Tibial nerve (tissue), 4 donors: ENCODE data around the gene SBK1. TPM values are rescaled to one million over a fixed set of nuclear protein-coding genes. Genes with fewer than 3 reads are reported as not detected.

Experiments used
- DNase-seq, 2 donors: peaks; one replicate each; pipeline ENCODE4 v3.0.0-alpha.2; 2019; ENCODE audit warnings: low spot score in 2 of 2
- H3K27ac ChIP-seq, 4 donors: fragments of 200-600 bp; sonication (generic) in 3 of 4; one replicate each; pipeline ENCODE4 v1.5.1; 2017 to 2019; ENCODE audit warnings: mild to moderate bottlenecking in 1 of 4
- H3K27me3 ChIP-seq, 2 donors: fragments of 200-600 bp; sonication (generic) in 1 of 2; one replicate each; pipeline versions ENCODE4 v1.5.1 to v1.6.0; 2017 to 2019
- H3K36me3 ChIP-seq, 3 donors: fragments of 200-600 bp; sonication (generic); one replicate each; pipeline ENCODE4 v1.5.1; 2018 to 2019
- H3K4me1 ChIP-seq, 4 donors: fragments of 200-600 bp; sonication (generic) in 3 of 4; one replicate each; pipeline ENCODE4 v1.5.1; 2017 to 2019
- H3K4me3 ChIP-seq, 4 donors: fragments of 200-600 bp; sonication (generic) in 3 of 4; one replicate each; pipeline ENCODE4 v1.5.1; 2017 to 2019; ENCODE audit warnings: mild to moderate bottlenecking in 1 of 4, moderate library complexity in 1 of 4
- H3K9me3 ChIP-seq, 4 donors: fragments of 200-600 bp; sonication (generic) in 3 of 4; one replicate each; pipeline ENCODE4 v1.5.1; 2017 to 2019
- EP300 ChIP-seq, 2 donors: sonication (generic); formaldehyde crosslinking; IDR thresholded peaks; one replicate each; pipeline ENCODE4 v1.6.1; 2017; ENCODE audit warnings: antibody characterized with exemption in 2 of 2, mild to moderate bottlenecking in 1 of 2
- POLR2A ChIP-seq, 2 donors: fragments of 450-650 bp; IDR thresholded peaks; one replicate each; pipeline ENCODE4 v1.6.1; 2017; ENCODE audit warnings: antibody characterized with exemption in 2 of 2, mild to moderate bottlenecking in 2 of 2, moderate library complexity in 2 of 2
- WGBS, 2 donors: methylation state at CpG; one replicate each; pipeline ENCODE4 v1.1.5; 2018; 5-methylcytosine and 5-hydroxymethylcytosine counted together
- total RNA-seq, 4 donors: library from RNA; depleted of rRNA; stranded (reverse); fragments of >200 nt; gene quantifications; one replicate each; pipeline ENCODE4 v1.1.0, GENCODE V29; 2016
- TF ChIP-seq, protein P1 (sequence below), 5 experiments: fragments of 200-600 bp in 3 of 5; fragments of 450-650 bp in 2 of 5; sonication (generic) in 3 of 5; IDR thresholded peaks; one replicate each; pipeline ENCODE4 v1.5.1; 2016 to 2019; ENCODE audit warnings: antibody characterized with exemption in 5 of 5, mild to moderate bottlenecking in 3 of 5, moderate library complexity in 2 of 5

Gene SBK1
- total RNA-seq, 4 donors from 2014 or later: 0.22 to 0.30 TPM; not detected in 2

DNA sequence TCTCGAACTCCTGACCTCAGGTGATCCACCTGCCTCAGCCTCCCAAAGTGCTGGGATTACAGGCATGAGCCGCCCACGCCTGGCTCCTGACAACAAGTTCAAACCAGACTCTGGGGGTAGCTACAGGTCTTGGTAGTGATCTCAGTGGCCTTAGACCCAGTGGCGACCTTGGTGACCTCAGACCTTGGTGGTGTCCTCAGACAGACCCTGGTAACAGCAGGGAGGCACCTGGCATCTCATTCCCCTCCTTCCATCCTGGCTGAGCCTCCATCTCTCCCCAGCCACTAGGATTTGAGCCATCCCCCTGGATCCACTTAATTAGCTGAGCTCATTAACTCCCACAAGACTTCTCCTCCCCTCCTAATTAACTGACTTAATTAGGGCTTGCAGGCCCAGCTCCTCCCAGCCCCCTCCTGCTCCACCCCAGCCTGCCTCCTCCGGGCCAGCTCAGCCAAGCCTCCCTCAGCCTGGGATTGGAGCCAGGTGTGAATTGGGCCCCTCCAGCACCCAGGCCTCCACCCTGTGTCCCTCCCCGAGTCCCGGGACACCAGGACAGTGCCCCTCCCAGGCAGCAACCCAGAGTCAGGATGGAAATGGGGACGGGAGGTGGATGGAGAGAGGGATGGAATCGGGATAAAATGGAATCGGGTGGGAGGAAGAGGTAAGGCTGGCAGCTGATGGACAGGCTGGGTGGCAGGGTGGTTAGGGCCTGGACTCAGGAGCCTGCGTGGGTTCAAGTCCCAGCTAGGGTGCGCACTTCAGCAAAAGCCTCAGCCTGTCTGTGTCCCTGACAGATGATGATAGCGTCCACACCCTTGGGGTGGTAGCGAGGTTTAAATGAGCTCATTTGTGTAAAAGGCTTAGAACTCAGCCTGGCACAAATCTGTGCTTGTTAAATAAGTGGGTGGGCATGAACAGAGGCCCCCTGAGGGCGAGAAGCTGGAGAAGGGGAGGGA, 11.2 kb upstream of the SBK1 start:
- Histone ChIP-seq H3K4me1 (peaks cover 0 to 10% (median 0%) of the 10 kb centered on the region in 4 donors), H3K27ac (no peak overlapping the region), H3K27me3 (peaks cover 0 to 17% of the 10 kb centered on the region in 2 donors), H3K36me3 (no peaks in the 10 kb centered on the region), H3K9me3 (no peaks in the 10 kb centered on the region), H3K4me3 (no peak overlapping the region)
- TF ChIP-seq, protein P1, sequence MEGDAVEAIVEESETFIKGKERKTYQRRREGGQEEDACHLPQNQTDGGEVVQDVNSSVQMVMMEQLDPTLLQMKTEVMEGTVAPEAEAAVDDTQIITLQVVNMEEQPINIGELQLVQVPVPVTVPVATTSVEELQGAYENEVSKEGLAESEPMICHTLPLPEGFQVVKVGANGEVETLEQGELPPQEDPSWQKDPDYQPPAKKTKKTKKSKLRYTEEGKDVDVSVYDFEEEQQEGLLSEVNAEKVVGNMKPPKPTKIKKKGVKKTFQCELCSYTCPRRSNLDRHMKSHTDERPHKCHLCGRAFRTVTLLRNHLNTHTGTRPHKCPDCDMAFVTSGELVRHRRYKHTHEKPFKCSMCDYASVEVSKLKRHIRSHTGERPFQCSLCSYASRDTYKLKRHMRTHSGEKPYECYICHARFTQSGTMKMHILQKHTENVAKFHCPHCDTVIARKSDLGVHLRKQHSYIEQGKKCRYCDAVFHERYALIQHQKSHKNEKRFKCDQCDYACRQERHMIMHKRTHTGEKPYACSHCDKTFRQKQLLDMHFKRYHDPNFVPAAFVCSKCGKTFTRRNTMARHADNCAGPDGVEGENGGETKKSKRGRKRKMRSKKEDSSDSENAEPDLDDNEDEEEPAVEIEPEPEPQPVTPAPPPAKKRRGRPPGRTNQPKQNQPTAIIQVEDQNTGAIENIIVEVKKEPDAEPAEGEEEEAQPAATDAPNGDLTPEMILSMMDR (IDR thresholded peaks at IDR 0.05): no peak
- no peak for DNase-seq
- 49 to 51% methylated on average over 13 to 15 of the region's 15 CpGs for WGBS, 2 donors

DNA sequence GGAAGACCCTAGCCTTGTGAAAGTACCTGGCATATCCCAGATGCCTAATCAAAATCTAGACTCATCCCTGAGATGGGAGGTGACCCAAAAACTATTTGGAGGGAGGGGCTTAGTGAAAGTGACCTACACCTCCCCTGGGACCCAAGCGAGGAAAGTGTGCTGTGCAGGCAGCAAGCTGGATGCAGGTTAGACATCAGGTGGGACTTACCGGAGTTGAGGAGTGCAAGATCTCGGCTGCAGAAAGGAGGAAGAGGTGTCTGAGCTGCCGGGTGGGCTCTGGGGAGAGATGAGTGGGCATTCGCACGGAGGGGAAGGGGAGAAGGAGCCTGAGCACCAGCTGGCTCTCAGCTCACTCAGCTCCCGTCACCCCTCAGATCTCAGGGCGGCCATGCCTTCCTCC, 10.3 kb upstream of the SBK1 start:
- peaks cover 0 to 10% (median 0%) of the 10 kb centered on the region in 4 donors for H3K4me1 ChIP-seq
- H3K36me3 ChIP-seq: no peaks in the 10 kb centered on the region
- TF ChIP-seq, protein P1 (IDR thresholded peaks at IDR 0.05): no peak
- TF ChIP-seq EP300 (IDR thresholded peaks at IDR 0.05): no peak
- TF ChIP-seq POLR2A (IDR thresholded peaks at IDR 0.05): no peak
- H3K27ac ChIP-seq: no peak overlapping the region
- no peak overlapping the region for H3K4me3 ChIP-seq
- peaks cover 0 to 14% of the 10 kb centered on the region in 2 donors for H3K27me3 ChIP-seq
- DNase-seq: no peak
- 83 to 85% methylated on average over 8 of the region's 8 CpGs for WGBS, 2 donors
- no peaks in the 10 kb centered on the region for H3K9me3 ChIP-seq

DNA sequence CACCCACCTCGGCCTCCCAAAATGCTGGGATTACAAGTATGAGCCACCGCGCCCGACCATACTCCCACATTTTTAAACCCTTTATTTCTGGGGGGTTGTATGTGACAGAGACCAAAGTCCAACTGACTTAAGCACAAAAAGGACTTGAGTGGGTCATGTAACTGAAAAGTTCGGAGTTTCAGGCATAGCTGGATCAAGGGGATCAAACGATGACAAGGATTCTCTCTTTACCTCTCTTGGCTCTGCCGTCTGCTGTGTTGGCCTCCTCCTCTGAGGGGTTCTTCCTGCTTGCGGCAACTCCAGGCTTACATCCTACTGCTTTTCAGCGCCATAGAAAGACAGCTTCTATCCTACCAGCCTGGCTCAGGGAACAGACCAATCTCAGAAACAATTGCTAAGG, 9.2 kb upstream of the SBK1 start:
- Histone ChIP-seq H3K4me3 (no peak overlapping the region), H3K27me3 (peaks cover 0 to 17% of the 10 kb centered on the region in 2 donors), H3K4me1 (peaks cover 0 to under 1% (median 0%) of the 10 kb centered on the region in 4 donors), H3K27ac (no peak overlapping the region), H3K9me3 (no peaks in the 10 kb centered on the region), H3K36me3 (no peaks in the 10 kb centered on the region)
- no peak for DNase-seq
- WGBS, 2 donors: 90% methylated on average over 9 of the region's 9 CpGs
- TF ChIP-seq EP300 (IDR thresholded peaks at IDR 0.05) (no peak), POLR2A (IDR thresholded peaks at IDR 0.05) (no peak)
- TF ChIP-seq, protein P1 (IDR thresholded peaks at IDR 0.05): no peak

- Histone ChIP-seq H3K27ac (no peak overlapping the region), H3K27me3 (peaks cover 0 to 13% of the 10 kb centered on the region in 2 donors), H3K36me3 (no peaks in the 10 kb centered on the region), H3K4me1 (no peaks in the 10 kb centered on the region), H3K9me3 (no peaks in the 10 kb centered on the region), H3K4me3 (no peak overlapping the region)
- no peak for DNase-seq
- WGBS, 2 donors: 69 to 76% methylated on average over 15 of the region's 15 CpGs
- TF ChIP-seq EP300 (IDR thresholded peaks at IDR 0.05) (no peak), POLR2A (IDR thresholded peaks at IDR 0.05) (no peak)
- TF ChIP-seq, protein P1 (IDR thresholded peaks at IDR 0.05): no peak
Measured at GRCh38 chr16:28283798-28284577, 8.3 kb upstream of the SBK1 start.

DNA sequence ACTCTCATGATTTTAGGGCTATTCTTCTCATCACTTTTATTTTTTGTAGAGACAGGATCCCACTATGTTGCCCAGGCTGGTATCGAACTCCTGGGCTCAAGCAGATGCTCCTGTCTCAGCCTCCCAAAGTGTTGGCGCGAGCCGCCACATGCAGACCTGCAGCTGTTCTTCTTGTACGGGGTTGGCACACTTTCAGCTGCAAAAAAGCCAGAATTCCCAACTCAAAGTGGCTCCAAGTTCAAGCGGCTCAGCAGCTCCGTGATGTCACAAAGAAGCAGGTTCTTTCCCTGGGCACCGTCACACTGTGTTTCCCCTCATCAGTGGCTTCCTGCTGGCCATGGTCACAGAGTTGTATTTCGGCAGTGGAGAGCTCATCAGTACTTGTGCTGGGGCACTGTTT, 6.7 kb upstream of the SBK1 start:
- Histone ChIP-seq H3K9me3 (no peaks in the 10 kb centered on the region), H3K4me3 (no peak overlapping the region), H3K27me3 (peaks cover 0 to 13% of the 10 kb centered on the region in 2 donors), H3K4me1 (no peaks in the 10 kb centered on the region), H3K36me3 (no peaks in the 10 kb centered on the region), H3K27ac (no peak overlapping the region)
- TF ChIP-seq, protein P1 (IDR thresholded peaks at IDR 0.05): no peak
- TF ChIP-seq POLR2A (IDR thresholded peaks at IDR 0.05): no peak
- WGBS, 2 donors: 75 to 83% methylated on average over 9 of the region's 9 CpGs
- DNase-seq: no peak
